Hepatocyte (in vitro differentiated cells): ENCODE results near the gene MRPS12.

ENCODE experiments used
- CTCF ChIP-seq: fragments of 200-600 bp; sonication (generic); IDR thresholded peaks from 2 replicates; pipeline ENCODE4 v1.5.1; 2016; ENCODE audit warnings: antibody characterized with exemption, mild to moderate bottlenecking; ENCODE audit not compliant: poor library complexity
- EZH2 ChIP-seq: fragments of 200-600 bp; sonication (generic); IDR thresholded peaks from 2 replicates; pipeline ENCODE4 v1.6.1; 2016; ENCODE audit warnings: antibody characterized with exemption, mild to moderate bottlenecking, borderline replicate concordance
- EZH2phosphoT487 ChIP-seq: fragments of 200-600 bp; sonication (generic); IDR thresholded peaks from one replicate; pipeline ENCODE4 v1.6.1; 2018; ENCODE audit warnings: antibody characterized with exemption, mild to moderate bottlenecking, low read depth, moderate library complexity; ENCODE audit not compliant: unreplicated experiment, severe bottlenecking

GRCh38 chr19:38977445-38978325, 46.9 kb downstream of the MRPS12 start:
- TF ChIP-seq CTCF (no peak), EZH2phosphoT487 (no peak), EZH2 (no peak)
